Keratinocyte (primary cell): ENCODE results near the gene SPIN1. TPM values are rescaled to one million over a fixed set of nuclear protein-coding genes. Genes with fewer than 3 reads are reported as not detected.

Experiments
- DNase-seq: peaks from one replicate; pipeline ENCODE4 v3.0.0-alpha.2; 2011; ENCODE audit warnings: low read depth, missing footprints, low spot score
- FAIRE-seq: peaks from 2 replicates; lab custom pipeline; 2011; peaks lifted over from hg19 to GRCh38; lab: Jason Lieb, UNC
- H2AFZ ChIP-seq: 2 replicates; pipeline ENCODE4 v1.6.0; 2012; ENCODE audit warnings: low read length, control low read depth, inconsistent platforms; ENCODE audit not compliant: control insufficient read depth
- H3K27ac ChIP-seq: 2 replicates; pipeline ENCODE4 v1.5.1; 2011; ENCODE audit warnings: low read length; ENCODE audit not compliant: control insufficient read depth, insufficient read depth
- H3K27me3 ChIP-seq: 3 replicates; pipeline ENCODE4 v1.6.0; 2011; ENCODE audit warnings: low read length; ENCODE audit not compliant: control insufficient read depth, insufficient read depth; ENCODE audit errors: extremely low read depth
- H3K36me3 ChIP-seq, 2 experiments: 2 replicates in 1 of 2; 3 replicates in 1 of 2; pipeline ENCODE4 v1.5.1; 2011; ENCODE audit warnings: low read length in 2 of 2, mild to moderate bottlenecking in 1 of 2; ENCODE audit not compliant: control insufficient read depth in 2 of 2, insufficient read depth in 2 of 2; ENCODE audit errors: extremely low read depth in 1 of 2
- H3K4me1 ChIP-seq: 3 replicates; pipeline ENCODE4 v1.5.1; 2011; ENCODE audit warnings: low read length; ENCODE audit not compliant: control insufficient read depth, insufficient read depth; ENCODE audit errors: extremely low read depth
- H3K4me2 ChIP-seq: 3 replicates; pipeline ENCODE4 v1.6.0; 2011; ENCODE audit warnings: low read depth, low read length; ENCODE audit not compliant: control insufficient read depth, insufficient read depth; ENCODE audit errors: extremely low read depth
- H3K4me3 ChIP-seq, 3 experiments: fragments of 200-600 bp in 1 of 3; sonication (generic) in 1 of 3; 2 replicates in 2 of 3; 3 replicates in 1 of 3; pipeline ENCODE4 v1.5.1; 2011 to 2016; ENCODE audit warnings: low read length in 3 of 3, mild to moderate bottlenecking in 3 of 3, control low read depth in 2 of 3, inconsistent platforms in 1 of 3, low read depth in 1 of 3, mixed read lengths in 1 of 3, mixed run types in 1 of 3, moderate library complexity in 1 of 3; ENCODE audit not compliant: control insufficient read depth in 2 of 3, insufficient read depth in 2 of 3; ENCODE audit errors: extremely low read depth in 1 of 3
- H3K79me2 ChIP-seq: 2 replicates; pipeline ENCODE4 v1.6.0; 2012; ENCODE audit warnings: low read length; ENCODE audit not compliant: control insufficient read depth, insufficient read depth
- H3K9ac ChIP-seq: 3 replicates; pipeline ENCODE4 v1.6.0; 2011; ENCODE audit warnings: low read length; ENCODE audit not compliant: control insufficient read depth, insufficient read depth; ENCODE audit errors: extremely low read depth
- H3K9me1 ChIP-seq: 3 replicates; pipeline ENCODE4 v1.6.0; 2011; ENCODE audit warnings: low read length; ENCODE audit not compliant: control insufficient read depth, insufficient read depth; ENCODE audit errors: extremely low read depth
- H3K9me3 ChIP-seq: 2 replicates; pipeline ENCODE4 v1.5.1; 2012; ENCODE audit warnings: low read depth, low read length; ENCODE audit not compliant: control insufficient read depth
- H4K20me1 ChIP-seq: 3 replicates; pipeline ENCODE4 v1.6.0; 2011; ENCODE audit warnings: low read length; ENCODE audit not compliant: control insufficient read depth, insufficient read depth; ENCODE audit errors: extremely low read depth
- EZH2 ChIP-seq: IDR thresholded peaks from one replicate; pipeline ENCODE4 v1.6.1; 2012; ENCODE audit warnings: inconsistent platforms, mild to moderate bottlenecking, low read length, moderate library complexity
- dilution Hi-C: fragments of 300-500 bp; cut with MboI; formaldehyde crosslinking; loops from one replicate; pipeline ENCODE4 v1.7.0; 2020; ENCODE audit warnings: low sequenced_read_pairs; ENCODE audit not compliant: extremely low pct_ligation_motif_present
- polyA minus RNA-seq, 3 experiments: library from RNA; depleted of rRNA, polyadenylated mRNA; stranded (reverse); fragments of >200 nt; gene quantifications; 1 replicate in 1 of 3; 2 replicates in 1 of 3; 3 replicates in 1 of 3; pipeline ENCODE4 v1.2.3, GENCODE V29; 2011
- polyA plus RNA-seq, 5 experiments: library from polyadenylated mRNA; depleted of rRNA in 3 of 5; stranded (reverse) in 3 of 5; stranded (forward) in 1 of 5; unstranded in 1 of 5; fragments of >200 nt; gene quantifications; 1 replicate in 1 of 5; 2 replicates in 3 of 5; 3 replicates in 1 of 5; pipeline versions ENCODE4 v1.2.1 to v1.2.3, GENCODE V29; 2011 to 2012; ENCODE audit warnings: missing spikeins in 2 of 5, low read depth in 1 of 5, low replicate concordance in 1 of 5
- TF ChIP-seq, protein P1 (sequence below), 3 experiments: IDR thresholded peaks in 1 of 3; conservative IDR thresholded peaks in 1 of 3; optimal IDR thresholded peaks in 1 of 3; 2 replicates in 2 of 3; 3 replicates in 1 of 3; pipeline versions ENCODE3 to v1.5.1; 2011; ENCODE audit warnings: low read length in 3 of 3, mild to moderate bottlenecking in 3 of 3, moderate library complexity in 2 of 3, control low read depth in 1 of 3, inconsistent platforms in 1 of 3; ENCODE audit not compliant: insufficient read depth in 2 of 3; ENCODE audit errors: extremely low read depth in 1 of 3

Gene SPIN1
- polyA plus RNA-seq (47.3 to 68.8 TPM (median 61.2 TPM) in 3 replicates), polyA minus RNA-seq (22.0 to 87.4 TPM (median 44.9 TPM) in 3 replicates)
- polyA plus RNA-seq (2011; ENCODE audit: low read depth) = 52.2 TPM
- 36.8 and 68.0 TPM in 2 replicates for polyA plus RNA-seq (2011; cell fraction: cytosol; rRNA removed)
- polyA plus RNA-seq (2011; cell fraction: nucleus; rRNA removed) = 58.1 and 64.7 TPM in 2 replicates
- 26.9 and 39.7 TPM in 2 replicates for polyA plus RNA-seq (2012; ENCODE audit: low replicate concordance)
- 37.2 TPM for polyA minus RNA-seq (2011; cell fraction: cytosol; rRNA and poly(A)+ RNA removed)
- polyA minus RNA-seq (2011; cell fraction: nucleus; rRNA and poly(A)+ RNA removed) = 24.1 and 54.7 TPM in 2 replicates

DNA sequence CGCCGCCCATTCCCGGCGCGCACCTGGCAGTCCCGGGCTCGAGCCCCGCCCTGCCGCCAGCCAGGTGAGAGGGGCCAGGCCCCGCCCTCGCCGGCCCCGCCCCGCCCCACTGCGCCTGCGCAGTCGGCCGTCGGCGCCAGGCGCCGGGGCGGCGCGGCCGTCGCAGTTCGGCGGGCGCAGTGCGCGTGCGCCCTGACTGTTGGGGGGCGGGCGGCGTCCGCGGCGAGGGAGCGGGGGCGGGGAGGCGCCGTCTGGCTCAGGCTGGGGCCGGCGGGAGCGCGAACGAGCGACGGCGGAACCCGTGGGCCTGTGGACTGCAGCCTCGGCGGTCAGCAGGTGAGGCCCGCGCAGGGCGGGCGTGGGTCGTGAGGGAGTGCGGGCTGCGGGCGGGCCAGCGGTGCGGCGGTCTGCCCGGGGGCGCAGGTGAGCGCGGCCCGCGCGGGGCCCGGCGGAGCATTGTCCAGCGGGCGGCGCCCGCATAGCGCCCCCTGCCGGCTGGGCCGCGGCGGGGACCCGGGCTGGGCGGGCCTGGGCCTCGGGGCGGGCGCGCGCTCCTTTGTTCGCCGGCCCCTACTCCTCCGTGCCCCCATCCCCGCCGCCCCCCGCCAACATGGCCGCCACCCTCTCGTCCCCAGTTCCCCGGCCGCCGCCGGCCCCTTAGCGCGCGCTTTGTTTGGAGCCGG lies at the start of gene SPIN1:
SPIN1 (plus strand) TSS at position 242 of the 683 bp plus-strand sequence. CDS start 38,096 bp downstream, outside the sequence.
- Histone ChIP-seq H3K27me3 (no peaks in the 10 kb centered on the region), H3K4me1 (peaks cover 13% of the 10 kb centered on the region), H3K27ac (peak within 1 kb of the TSS; percentile 96), H3K4me3 (peak within 1 kb of the TSS; percentile 67 to 98 (median 94)), H3K9me3 (no peaks in the 10 kb centered on the region), H2AFZ (peak within 1 kb of the TSS; percentile 96), H3K9ac (peak within 1 kb of the TSS; percentile 97), H3K36me3 (peaks cover 0 to 4% of the 10 kb centered on the region in 2 experiments), H4K20me1 (no peaks in the 10 kb centered on the region), H3K4me2 (peak within 1 kb of the TSS; percentile 99), H3K79me2 (peaks cover 61% of the 10 kb centered on the region), H3K9me1 (no peaks in the 10 kb centered on the region)
- TF ChIP-seq, protein P1, sequence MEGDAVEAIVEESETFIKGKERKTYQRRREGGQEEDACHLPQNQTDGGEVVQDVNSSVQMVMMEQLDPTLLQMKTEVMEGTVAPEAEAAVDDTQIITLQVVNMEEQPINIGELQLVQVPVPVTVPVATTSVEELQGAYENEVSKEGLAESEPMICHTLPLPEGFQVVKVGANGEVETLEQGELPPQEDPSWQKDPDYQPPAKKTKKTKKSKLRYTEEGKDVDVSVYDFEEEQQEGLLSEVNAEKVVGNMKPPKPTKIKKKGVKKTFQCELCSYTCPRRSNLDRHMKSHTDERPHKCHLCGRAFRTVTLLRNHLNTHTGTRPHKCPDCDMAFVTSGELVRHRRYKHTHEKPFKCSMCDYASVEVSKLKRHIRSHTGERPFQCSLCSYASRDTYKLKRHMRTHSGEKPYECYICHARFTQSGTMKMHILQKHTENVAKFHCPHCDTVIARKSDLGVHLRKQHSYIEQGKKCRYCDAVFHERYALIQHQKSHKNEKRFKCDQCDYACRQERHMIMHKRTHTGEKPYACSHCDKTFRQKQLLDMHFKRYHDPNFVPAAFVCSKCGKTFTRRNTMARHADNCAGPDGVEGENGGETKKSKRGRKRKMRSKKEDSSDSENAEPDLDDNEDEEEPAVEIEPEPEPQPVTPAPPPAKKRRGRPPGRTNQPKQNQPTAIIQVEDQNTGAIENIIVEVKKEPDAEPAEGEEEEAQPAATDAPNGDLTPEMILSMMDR (optimal IDR thresholded peaks at IDR 0.05 in 1 of 3, IDR thresholded peaks at IDR 0.05 in 1 of 3, conservative IDR thresholded peaks at IDR 0.05 in 1 of 3; ENCODE audit: extremely low read depth in 1 of 3, insufficient read depth in 2 of 3, low read length in 3 of 3) = peak in 2 of 3 experiments; percentile 28 to 49
- TF ChIP-seq EZH2 = no peak
- dilution Hi-C loops = no loop called here
- DNase-seq (no peak), FAIRE-seq (no peak)

DNA sequence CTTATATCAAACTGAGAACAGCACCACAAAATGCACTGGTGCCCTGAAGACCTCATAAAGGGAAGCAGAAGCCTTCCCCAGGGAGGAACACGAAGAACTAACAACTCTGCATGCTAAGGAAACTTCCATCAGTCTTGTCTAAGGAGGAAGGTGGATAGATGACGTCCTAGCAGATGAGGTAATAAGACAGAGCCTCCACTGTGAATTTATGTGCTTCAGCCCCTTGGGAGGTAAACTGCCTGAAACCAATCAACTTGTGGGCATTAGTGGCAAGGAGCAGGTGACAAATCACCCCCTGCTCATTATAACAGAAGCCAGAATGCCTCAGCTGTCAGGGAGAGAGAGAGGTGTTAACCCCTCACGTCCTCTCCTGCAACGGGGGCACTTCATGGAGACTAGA lies 48.9 kb upstream of the SPIN1 start:
- no peaks in the 10 kb centered on the region for H3K79me2 ChIP-seq
- TF ChIP-seq, protein P1 (optimal IDR thresholded peaks at IDR 0.05 in 1 of 3, IDR thresholded peaks at IDR 0.05 in 1 of 3, conservative IDR thresholded peaks at IDR 0.05 in 1 of 3; ENCODE audit: extremely low read depth in 1 of 3, insufficient read depth in 2 of 3, low read length in 3 of 3) = no peak
- no peaks in the 10 kb centered on the region for H3K9me3 ChIP-seq
- H2AFZ ChIP-seq = no peak overlapping the region
- DNase-seq (no peak), FAIRE-seq (no peak)
- dilution Hi-C loops = no loop called here
- H3K27ac ChIP-seq = no peak overlapping the region
- no peaks in the 10 kb centered on the region for H4K20me1 ChIP-seq
- H3K9ac ChIP-seq = no peak overlapping the region
- H3K9me1 ChIP-seq = no peaks in the 10 kb centered on the region
- H3K4me3 ChIP-seq = no peak overlapping the region
- H3K4me1 ChIP-seq = peaks cover 7% of the 10 kb centered on the region
- H3K4me2 ChIP-seq = no peak overlapping the region
- no peaks in the 10 kb centered on the region for H3K36me3 ChIP-seq
- no peaks in the 10 kb centered on the region for H3K27me3 ChIP-seq
